ENCODE data around the gene TAF11L12.
"Not testable (repeated sequence)": the region's sequence is repeated elsewhere in the genome, so short reads cannot be mapped to it uniquely, and the experiment has no call there.

Gene TAF11L12

GRCh38 chr5:17610092-17610491, at the start of gene TAF11L12:
Gene TAF11L12 (plus strand): TSS chr5:17610392.
- DNase-seq (ENCODE audit: low read depth in 4 of 4, low spot score in 1 of 4), result not testable (repeated sequence)

- not testable (repeated sequence) for DNase-seq (ENCODE audit: low read depth in 4 of 4, low spot score in 1 of 4)
Measured at GRCh38 chr5:17585658-17586057, 24.5 kb upstream of the TAF11L12 start, which contains the start of gene TAF11L7. Gene TAF11L7 (minus strand): TSS chr5:17585758.

- not testable (repeated sequence) for DNase-seq (ENCODE audit: low read depth in 4 of 4, low spot score in 1 of 4)
Measured at GRCh38 chr5:17590860-17591259, 19.3 kb upstream of the TAF11L12 start, which contains the start of gene TAF11L8. Gene TAF11L8 (minus strand): TSS chr5:17590960.

- not testable (repeated sequence) for DNase-seq (ENCODE audit: low read depth in 4 of 4, low spot score in 1 of 4)
Measured at GRCh38 chr5:17594255-17594654, 15.9 kb upstream of the TAF11L12 start, which contains the start of gene TAF11L9. Gene TAF11L9 (minus strand): TSS chr5:17594394.

- not testable (repeated sequence) for DNase-seq (ENCODE audit: low read depth in 4 of 4, low spot score in 1 of 4)
Measured at GRCh38 chr5:17597728-17598127, 12.5 kb upstream of the TAF11L12 start, which contains the start of gene TAF11L10. Gene TAF11L10 (minus strand): TSS chr5:17597828.

GRCh38 chr5:17603880-17604279, 6.3 kb upstream of the TAF11L12 start, which contains the start of gene TAF11L11:
Gene TAF11L11 (plus strand): TSS chr5:17604183.
- not testable (repeated sequence) for DNase-seq (ENCODE audit: low read depth in 4 of 4, low spot score in 1 of 4)

- DNase-seq (ENCODE audit: low read depth in 4 of 4, low spot score in 1 of 4), result no peak
Measured at GRCh38 chr5:17604951-17605350, 5.2 kb upstream of the TAF11L12 start.

GRCh38 chr5:17607461-17607860, 2.7 kb upstream of the TAF11L12 start:
- DNase-seq (ENCODE audit: low read depth in 4 of 4, low spot score in 1 of 4), result not testable (repeated sequence)

- DNase-seq (ENCODE audit: low read depth in 4 of 4, low spot score in 1 of 4), result no peak
Measured at GRCh38 chr5:17614872-17615605, 4.8 kb downstream of the TAF11L12 start.

GRCh38 chr5:17619354-17619753, 9.2 kb downstream of the TAF11L12 start:
- DNase-seq (ENCODE audit: low read depth in 4 of 4, low spot score in 1 of 4), result no peak

GRCh38 chr5:17620627-17621026, 10.4 kb downstream of the TAF11L12 start:
- no peak for DNase-seq (ENCODE audit: low read depth in 4 of 4, low spot score in 1 of 4)

- DNase-seq (ENCODE audit: low read depth in 4 of 4, low spot score in 1 of 4), result no peak
Measured at GRCh38 chr5:17625686-17626085, 15.5 kb downstream of the TAF11L12 start.

GRCh38 chr5:17631788-17632187, 21.6 kb downstream of the TAF11L12 start, which contains the start of gene TAF11L13:
Gene TAF11L13 (plus strand): TSS chr5:17632088.
- DNase-seq (ENCODE audit: low read depth in 4 of 4, low spot score in 1 of 4), result not testable (repeated sequence)

- DNase-seq (ENCODE audit: low read depth in 4 of 4, low spot score in 1 of 4), result no peak
Measured at GRCh38 chr5:17634160-17634559, 24.0 kb downstream of the TAF11L12 start, which contains the start of gene TAF11L14. Gene TAF11L14 (plus strand): TSS chr5:17634460.

GRCh38 chr5:17649232-17649631, 39.0 kb downstream of the TAF11L12 start:
- DNase-seq (ENCODE audit: low read depth in 4 of 4, low spot score in 1 of 4), result not testable (repeated sequence)

GRCh38 chr5:17655201-17655759, 45.1 kb downstream of the TAF11L12 start:
- not testable (repeated sequence) for DNase-seq (ENCODE audit: low read depth in 4 of 4, low spot score in 1 of 4)

- no peak for DNase-seq (ENCODE audit: low read depth in 4 of 4, low spot score in 1 of 4)
Measured at GRCh38 chr5:17655921-17656320, 45.7 kb downstream of the TAF11L12 start.

All from stimulated activated CD4-positive, alpha-beta T cell treated with anti-CD3 and anti-CD28 coated beads, Interleukin-1b, Interleukin-23, amount 100 ng/mL, for 24 hours (primary cell).